NCI-H2227 treated with DMSO at 0.1 percent for 48 hours (cell line): ENCODE results near the gene AARS2.

Experiments
- DNase-seq: peaks from one replicate; lab custom pipeline; 2025; lab: John Stamatoyannopoulos, UW

The AARS2 gene

GRCh38 chr6:44275749-44276648 is 37.1 kb downstream of the AARS2 start:
- DNase-seq: no peak

DNA sequence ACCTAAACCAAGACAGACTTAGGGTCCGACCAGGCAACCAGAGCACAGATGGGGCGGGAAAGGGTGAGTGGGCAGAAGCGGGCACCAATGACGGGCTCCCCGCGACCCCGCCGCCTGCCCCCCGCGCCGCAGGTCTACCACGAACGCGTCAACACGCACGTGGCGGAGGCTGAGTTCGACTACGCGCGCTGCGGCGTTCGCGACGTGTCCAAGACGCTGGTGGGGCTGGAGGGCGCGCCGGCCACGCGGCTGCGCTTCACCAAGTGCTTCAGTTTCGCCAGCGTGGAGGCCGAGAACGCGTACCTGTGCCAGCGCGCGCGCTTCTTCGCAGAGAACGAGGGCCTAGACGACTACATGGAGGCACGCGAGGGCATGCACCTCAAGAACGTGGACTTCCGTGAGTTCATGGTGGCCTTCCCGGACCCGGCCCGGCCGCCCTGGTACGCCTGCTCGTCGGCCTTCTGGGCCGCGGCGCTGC is 37.8 kb downstream of the AARS2 start:
- no peak for DNase-seq

- DNase-seq: no peak
Observed at GRCh38 chr6:44273617-44274016, 39.5 kb downstream of the AARS2 start.

DNA sequence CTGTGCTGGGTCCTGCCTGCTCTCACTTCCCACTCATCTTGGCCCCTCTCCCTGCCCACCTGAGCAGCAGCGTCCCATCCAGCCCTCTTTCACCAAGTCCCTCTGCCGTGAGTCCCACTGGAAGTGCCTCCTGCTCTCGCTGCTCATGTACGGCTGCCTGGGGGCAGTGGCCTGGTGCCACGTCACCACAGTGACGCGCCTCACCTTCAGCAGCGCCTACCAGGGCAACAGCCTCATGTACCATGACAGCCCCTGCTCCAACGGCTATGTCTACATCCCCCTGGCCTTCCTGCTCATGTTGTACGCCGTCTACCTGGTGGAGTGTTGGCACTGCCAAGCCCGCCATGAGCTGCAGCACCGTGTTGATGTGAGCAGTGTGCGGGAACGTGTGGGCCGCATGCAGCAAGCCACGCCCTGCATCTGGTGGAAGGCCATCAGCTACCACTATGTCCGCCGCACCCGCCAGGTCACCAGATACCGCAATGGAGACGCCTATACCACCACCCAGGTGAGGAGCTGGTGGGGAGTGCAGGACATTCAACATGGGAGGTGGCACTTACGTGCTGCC is 40.1 kb downstream of the AARS2 start:
- DNase-seq: no peak

GRCh38 chr6:44272529-44272928 is 40.6 kb downstream of the AARS2 start:
- DNase-seq: no peak

DNA sequence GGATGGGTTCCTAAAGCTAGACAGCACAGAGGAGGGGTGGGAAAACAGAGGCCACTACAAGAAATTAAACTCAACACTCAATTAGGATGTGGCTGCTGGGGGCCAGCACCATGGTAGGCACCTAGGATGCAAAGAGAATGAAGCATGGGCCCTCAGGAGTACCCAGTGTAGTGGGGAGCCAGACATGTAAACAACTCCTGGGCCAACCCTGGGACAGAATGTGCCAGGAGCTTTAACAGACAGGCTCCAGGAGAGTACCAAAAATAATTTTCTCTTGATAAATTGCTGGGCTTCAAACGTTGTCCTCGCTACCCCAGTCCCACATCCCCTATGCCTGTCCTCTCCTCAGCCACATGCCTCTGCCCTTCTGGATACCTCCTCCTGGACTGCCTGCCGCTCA is 41.2 kb downstream of the AARS2 start:
- DNase-seq: no peak

GRCh38 chr6:44271406-44271723 is 41.8 kb downstream of the AARS2 start:
- DNase-seq: no peak

DNA sequence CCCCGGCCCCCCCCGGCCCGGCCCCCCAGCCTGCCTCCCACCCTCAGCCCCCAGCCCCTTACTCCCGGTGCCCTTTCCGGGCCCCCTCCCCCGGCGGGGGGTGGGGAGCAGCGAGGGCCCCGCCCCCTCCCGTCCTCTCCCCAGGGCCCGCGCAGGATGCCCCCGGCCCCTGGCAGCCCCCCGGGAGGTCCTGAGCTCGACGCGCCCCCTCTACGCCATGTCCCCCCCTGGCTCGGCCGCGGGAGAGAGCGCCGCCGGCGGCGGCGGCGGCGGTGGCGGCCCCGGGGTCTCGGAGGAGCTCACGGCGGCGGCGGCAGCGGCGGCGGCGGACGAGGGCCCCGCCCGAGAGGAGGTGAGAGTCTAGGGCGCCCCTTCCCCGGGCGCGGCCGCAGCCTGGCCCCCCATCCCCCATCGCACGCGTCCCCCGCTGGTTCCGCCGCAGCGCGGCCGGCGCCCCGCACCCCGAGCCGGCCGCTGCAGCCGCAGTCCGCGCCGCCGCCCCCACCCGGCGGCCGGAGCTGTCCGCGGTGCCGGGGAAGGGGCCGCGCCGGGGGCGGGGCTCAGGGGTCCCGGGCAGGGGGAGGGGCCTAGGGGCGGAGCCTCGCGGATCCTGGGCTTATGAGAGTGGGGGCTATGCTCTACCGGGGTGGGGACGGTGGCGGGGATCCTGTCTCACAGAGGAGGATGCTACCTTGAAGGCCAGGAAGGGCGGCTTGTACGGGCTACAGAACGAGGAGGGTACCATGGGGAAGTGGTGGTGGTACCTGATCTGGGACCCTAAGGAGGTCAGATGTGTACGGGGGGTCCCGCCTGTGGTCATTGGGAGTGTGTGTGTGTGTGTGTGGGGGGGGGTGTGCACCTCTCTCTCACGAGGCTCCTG is 42.4 kb downstream of the AARS2 start:
- peak; percentile 24 for DNase-seq

- no peak for DNase-seq
Observed at GRCh38 chr6:44269921-44270525, 43.1 kb downstream of the AARS2 start, which contains the start of gene TMEM151B. TSS of gene TMEM151B (plus strand) at chr6:44270450. CDS start at chr6:44270743, 293 bp downstream.

- no peak for DNase-seq
Observed at GRCh38 chr6:44269178-44269920, 43.8 kb downstream of the AARS2 start.

DNA sequence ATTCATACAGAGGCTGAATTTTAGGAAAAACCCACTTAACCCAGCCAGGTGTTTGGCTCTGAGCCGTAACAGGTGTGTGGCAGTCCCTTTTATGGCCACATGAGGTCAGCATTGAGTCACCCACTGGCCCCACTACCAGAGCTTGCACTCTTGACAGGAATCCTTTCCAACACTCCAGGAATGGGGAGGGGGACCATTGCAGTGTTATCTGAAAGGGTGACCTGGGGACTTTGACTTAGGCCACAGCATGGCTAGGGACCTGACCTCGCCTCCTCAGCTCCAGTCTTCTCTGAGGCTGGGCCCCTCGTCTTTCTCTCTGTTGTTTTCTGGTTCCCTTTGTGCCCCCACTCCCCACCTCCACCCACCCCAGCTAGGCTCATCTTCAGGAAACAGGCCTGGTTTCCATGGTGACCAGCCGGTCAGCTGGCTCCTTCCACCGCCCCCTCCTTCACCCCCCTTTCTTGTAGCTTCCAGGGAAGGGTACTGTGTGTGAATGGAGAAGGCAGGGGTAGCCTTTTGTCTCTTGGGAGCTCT is 45.0 kb downstream of the AARS2 start:
- peak; percentile 38 for DNase-seq

- DNase-seq: no peak
Observed at GRCh38 chr6:44267252-44267651, 45.9 kb downstream of the AARS2 start.

DNA sequence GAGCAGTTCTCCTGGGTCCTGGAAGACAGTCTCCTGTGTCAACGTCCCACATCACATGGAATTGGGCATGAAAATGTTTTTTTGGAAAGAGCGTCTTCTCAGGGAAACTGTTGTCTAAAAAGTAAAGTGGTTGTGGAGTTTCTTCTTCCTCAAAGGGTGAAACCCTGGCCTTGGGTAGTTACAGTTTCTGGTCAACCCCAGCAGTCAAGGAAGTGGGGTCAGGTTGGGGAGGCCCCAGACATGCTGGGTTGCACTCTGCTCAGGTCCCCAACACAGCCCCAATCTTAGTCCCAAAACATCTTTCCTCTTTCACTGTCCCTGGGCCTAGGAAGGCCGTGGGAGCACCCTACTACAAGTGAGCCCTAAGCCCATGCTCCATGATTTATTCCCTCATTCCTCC is 46.8 kb downstream of the AARS2 start:
- no peak for DNase-seq

GRCh38 chr6:44265722-44266233 is 47.4 kb downstream of the AARS2 start:
- DNase-seq: no peak

GRCh38 chr6:44265007-44265721 is 48.0 kb downstream of the AARS2 start, which contains the start of gene NFKBIE:
TSS of gene NFKBIE (minus strand) at chr6:44265551. CDS start at chr6:44265346, 205 bp downstream.
- DNase-seq: peak; percentile 66

GRCh38 chr6:44264154-44265006 is 48.8 kb downstream of the AARS2 start:
- no peak for DNase-seq

DNA sequence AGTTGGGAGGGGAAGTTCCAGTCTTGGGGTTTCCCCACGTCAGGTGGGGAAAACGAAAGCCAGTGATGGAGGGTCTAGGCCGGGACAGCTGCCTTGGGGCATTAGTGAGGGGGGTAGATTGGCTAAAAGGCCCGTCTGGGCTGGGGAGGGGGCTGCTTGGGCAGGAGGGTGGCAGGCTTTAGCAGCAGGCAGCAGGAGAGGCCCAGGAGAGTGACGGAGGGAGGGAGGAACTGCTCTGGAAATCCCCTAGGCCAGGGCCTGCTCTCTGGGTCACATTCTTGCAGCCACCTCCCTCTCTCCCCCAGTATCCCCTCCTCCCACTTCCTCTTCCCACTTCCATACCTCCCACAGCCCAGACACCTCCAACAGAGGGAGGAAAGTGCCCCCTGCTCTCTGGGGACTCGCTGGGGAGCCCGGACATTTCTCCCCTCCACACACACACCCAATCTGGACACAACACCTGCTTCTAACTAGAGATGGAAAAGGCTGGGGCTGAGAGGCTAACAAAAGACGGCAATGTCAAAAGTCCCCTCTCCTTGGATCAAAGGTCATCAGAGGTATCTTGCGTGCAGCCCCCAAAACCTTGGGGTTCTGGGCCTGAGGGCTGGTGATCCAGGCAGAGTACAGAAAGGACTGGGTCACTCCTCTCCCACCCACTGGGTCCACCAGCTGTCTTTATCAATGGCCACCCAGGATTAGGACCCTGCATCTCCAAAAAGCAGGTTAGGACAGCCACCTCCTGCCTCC is 49.6 kb downstream of the AARS2 start:
- DNase-seq: no peak
